Measurements from ENCODE around the gene ZNF750. TPM values are rescaled to one million over a fixed set of nuclear protein-coding genes. Genes with fewer than 3 reads are reported as not detected.

The ZNF750 gene
- total and polyA plus RNA-seq, 10 of the 15 experiments (the other 5 are each of a cell fraction or from before 2014, with no cell fraction given): 0.06 TPM; not detected in 9

DNA sequence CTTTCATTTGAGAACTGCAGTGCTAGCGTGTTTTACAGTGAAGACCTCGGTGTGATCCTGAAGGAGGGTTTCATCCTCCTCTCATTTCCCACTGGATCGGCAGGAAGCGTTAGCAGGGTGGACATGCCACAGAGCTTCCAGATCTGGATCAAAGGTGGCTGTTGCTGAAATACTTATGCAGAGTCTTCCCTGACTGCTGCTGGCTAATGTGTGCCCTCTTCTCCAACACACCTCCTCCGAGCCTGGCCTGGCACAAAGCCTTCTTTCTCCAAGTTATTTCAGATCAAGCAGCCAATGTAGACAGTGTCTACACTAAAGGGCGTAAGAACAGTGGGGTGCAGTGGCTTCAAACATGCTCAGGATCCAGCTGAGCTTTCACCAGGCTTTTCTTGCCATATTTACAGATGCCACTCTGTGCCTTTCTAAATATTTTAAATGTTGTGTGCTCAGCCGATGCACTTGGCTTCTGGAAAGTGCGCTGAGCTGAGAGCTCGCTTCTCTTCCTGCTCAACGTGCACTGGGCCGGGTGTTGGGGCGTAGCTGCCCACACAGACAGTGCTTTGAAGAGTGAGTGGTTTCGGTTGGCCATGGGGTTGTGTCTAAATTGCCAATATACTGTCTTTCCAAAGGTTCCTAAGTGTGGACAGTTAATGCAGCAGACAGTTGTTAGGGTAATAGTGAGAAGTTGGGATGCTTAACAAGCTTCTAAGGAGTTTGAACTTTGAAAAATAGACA lies 2.1 kb downstream of the ZNF750 start:
- in situ Hi-C loops (cut with MboI) (no loop called here), intact Hi-C loops (cut with micrococcal nuclease; ENCODE audit: unreplicated experiment) (no loop called here)
- DNase-seq (ENCODE audit: low read depth, low spot score): no peak
- ChIA-PET POLR2A (no interaction called here), RAD21 (ENCODE audit: unreplicated experiment) (interaction anchor here (1.0 kb wide), 1 partner anchor 24 kb away, joined by 5 read pairs; no protein-coding TSS in a partner anchor), CTCF (interaction anchor here (1.1 kb wide), 1 partner anchor 56 kb away, joined by 4 read pairs; no protein-coding TSS in a partner anchor), SMC1A (ENCODE audit: uncharacterized antibody, unreplicated experiment) (interaction anchor here (1.0 to 1.1 kb wide), 2 partner anchors 11 to 16 kb away, joined by 3 to 4 read pairs; no protein-coding TSS in a partner anchor)
- H2AFZ ChIP-seq (ENCODE audit: control insufficient read depth, low read depth, low read length): no peak overlapping the region
- H3K36me3 ChIP-seq (ENCODE audit: control insufficient read depth in 2 of 2, insufficient read depth in 2 of 2, low read length in 1 of 2): peaks cover 0 to 3% of the 10 kb centered on the region in 2 experiments; a peak in 2 of 4 replicates
- H3K4me2 ChIP-seq (ENCODE audit: control insufficient read depth, insufficient read depth): no peak overlapping the region
- H3K9ac ChIP-seq (ENCODE audit: control insufficient read depth, insufficient read depth, low read length): no peak overlapping the region
- FAIRE-seq: no peak
- no peak for ATAC-seq
- no peaks in the 10 kb centered on the region for H3K4me1 ChIP-seq (ENCODE audit: control insufficient read depth, insufficient read depth, low read length)
- no peaks in the 10 kb centered on the region for H4K20me1 ChIP-seq (ENCODE audit: control insufficient read depth, insufficient read depth)
- H3K27me3 ChIP-seq (replicated peaks in 1 of 2; ENCODE audit: control insufficient read depth in 2 of 2, insufficient read depth in 2 of 2, low read length in 1 of 2): no peaks in the 10 kb centered on the region
- H3K4me3 ChIP-seq: no peak overlapping the region
- H3K9me3 ChIP-seq (replicated peaks; ENCODE audit: control insufficient read depth, insufficient read depth, low read length): no peaks in the 10 kb centered on the region
- WGBS (ENCODE audit: insufficient coverage, insufficient replicate concordance, low lambda C conversion rate, missing lambda C conversion rate): 97% methylated on average over 13 of the region's 13 CpGs
- H3K27ac ChIP-seq (ENCODE audit: control insufficient read depth, insufficient read depth): no peak overlapping the region
- no peaks in the 10 kb centered on the region for H3K79me2 ChIP-seq (ENCODE audit: control insufficient read depth, insufficient read depth, low read length)
- BruUV-seq (replicated peaks): no TSS peak
- TF ChIP-seq, protein P1, sequence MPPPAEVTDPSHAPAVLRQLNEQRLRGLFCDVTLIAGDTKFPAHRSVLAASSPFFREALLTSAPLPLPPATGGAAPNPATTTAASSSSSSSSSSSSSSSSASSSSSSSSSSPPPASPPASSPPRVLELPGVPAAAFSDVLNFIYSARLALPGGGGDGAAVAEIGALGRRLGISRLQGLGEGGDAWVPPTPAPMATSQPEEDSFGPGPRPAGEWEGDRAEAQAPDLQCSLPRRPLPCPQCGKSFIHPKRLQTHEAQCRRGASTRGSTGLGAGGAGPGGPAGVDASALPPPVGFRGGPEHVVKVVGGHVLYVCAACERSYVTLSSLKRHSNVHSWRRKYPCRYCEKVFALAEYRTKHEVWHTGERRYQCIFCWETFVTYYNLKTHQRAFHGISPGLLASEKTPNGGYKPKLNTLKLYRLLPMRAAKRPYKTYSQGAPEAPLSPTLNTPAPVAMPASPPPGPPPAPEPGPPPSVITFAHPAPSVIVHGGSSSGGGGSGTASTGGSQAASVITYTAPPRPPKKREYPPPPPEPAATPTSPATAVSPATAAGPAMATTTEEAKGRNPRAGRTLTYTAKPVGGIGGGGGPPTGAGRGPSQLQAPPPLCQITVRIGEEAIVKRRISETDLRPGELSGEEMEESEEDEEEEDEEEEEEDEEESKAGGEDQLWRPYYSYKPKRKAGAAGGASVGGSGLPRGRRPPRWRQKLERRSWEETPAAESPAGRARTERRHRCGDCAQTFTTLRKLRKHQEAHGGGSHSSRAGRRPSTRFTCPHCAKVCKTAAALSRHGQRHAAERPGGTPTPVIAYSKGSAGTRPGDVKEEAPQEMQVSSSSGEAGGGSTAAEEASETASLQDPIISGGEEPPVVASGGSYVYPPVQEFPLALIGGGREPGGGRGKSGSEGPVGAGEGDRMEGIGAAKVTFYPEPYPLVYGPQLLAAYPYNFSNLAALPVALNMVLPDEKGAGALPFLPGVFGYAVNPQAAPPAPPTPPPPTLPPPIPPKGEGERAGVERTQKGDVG (CRISPR knock-in tag; IDR thresholded peaks at IDR 0.05): no peak
- TF ChIP-seq BHLHE40 (IDR thresholded peaks at IDR 0.05; ENCODE audit: borderline replicate concordance in 1 of 2, low read depth in 2 of 2, low read length in 1 of 2) (no peak), NFYB (IDR thresholded peaks at IDR 0.05; ENCODE audit: insufficient read depth, low read depth, low read length) (no peak), ZBED1 (IDR thresholded peaks at IDR 0.05; ENCODE audit: borderline replicate concordance) (no peak), SPI1 (IDR thresholded peaks at IDR 0.05; ENCODE audit: borderline replicate concordance, insufficient read depth, low read depth, low read length) (no peak), FOXM1 (IDR thresholded peaks at IDR 0.05; ENCODE audit: low read depth, low read length) (no peak), MYC (IDR thresholded peaks at IDR 0.05; ENCODE audit: insufficient read depth, insufficient read length, insufficient replicate concordance, low read length, severe bottlenecking) (no peak), SMAD5 (IDR thresholded peaks at IDR 0.05; ENCODE audit: low read depth) (no peak), NR2C2 (IDR thresholded peaks at IDR 0.05; ENCODE audit: borderline replicate concordance, control insufficient read depth, insufficient read length, low read depth) (no peak), SKIL (IDR thresholded peaks at IDR 0.05; ENCODE audit: low read depth, poor library complexity, severe bottlenecking) (no peak), NRF1 (conservative IDR thresholded peaks at IDR 0.05; ENCODE audit: low read depth, low read length) (no peak), TCF12 (IDR thresholded peaks at IDR 0.05; ENCODE audit: low read depth, low read length) (no peak), KLF5 (IDR thresholded peaks at IDR 0.05; ENCODE audit: partially characterized antibody) (no peak)
- TF ChIP-seq, protein P2, sequence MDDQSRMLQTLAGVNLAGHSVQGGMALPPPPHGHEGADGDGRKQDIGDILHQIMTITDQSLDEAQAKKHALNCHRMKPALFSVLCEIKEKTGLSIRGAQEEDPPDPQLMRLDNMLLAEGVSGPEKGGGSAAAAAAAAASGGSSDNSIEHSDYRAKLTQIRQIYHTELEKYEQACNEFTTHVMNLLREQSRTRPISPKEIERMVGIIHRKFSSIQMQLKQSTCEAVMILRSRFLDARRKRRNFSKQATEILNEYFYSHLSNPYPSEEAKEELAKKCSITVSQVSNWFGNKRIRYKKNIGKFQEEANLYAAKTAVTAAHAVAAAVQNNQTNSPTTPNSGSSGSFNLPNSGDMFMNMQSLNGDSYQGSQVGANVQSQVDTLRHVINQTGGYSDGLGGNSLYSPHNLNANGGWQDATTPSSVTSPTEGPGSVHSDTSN (IDR thresholded peaks at IDR 0.05; ENCODE audit: insufficient replicate concordance, low read depth, low read length): no peak
- TF ChIP-seq, protein P3, sequence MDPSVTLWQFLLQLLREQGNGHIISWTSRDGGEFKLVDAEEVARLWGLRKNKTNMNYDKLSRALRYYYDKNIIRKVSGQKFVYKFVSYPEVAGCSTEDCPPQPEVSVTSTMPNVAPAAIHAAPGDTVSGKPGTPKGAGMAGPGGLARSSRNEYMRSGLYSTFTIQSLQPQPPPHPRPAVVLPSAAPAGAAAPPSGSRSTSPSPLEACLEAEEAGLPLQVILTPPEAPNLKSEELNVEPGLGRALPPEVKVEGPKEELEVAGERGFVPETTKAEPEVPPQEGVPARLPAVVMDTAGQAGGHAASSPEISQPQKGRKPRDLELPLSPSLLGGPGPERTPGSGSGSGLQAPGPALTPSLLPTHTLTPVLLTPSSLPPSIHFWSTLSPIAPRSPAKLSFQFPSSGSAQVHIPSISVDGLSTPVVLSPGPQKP (IDR thresholded peaks at IDR 0.05; ENCODE audit: low read depth, low read length): no peak
